ENCODE results near the gene NSG1. TPM values are rescaled to one million over a fixed set of nuclear protein-coding genes. Genes with fewer than 3 reads are reported as not detected.

Gene NSG1
- total and polyA plus RNA-seq, 2 of the 8 experiments (the other 6 are each of a cell fraction or from before 2014, with no cell fraction given), result 35.7 to 61.4 TPM

DNA sequence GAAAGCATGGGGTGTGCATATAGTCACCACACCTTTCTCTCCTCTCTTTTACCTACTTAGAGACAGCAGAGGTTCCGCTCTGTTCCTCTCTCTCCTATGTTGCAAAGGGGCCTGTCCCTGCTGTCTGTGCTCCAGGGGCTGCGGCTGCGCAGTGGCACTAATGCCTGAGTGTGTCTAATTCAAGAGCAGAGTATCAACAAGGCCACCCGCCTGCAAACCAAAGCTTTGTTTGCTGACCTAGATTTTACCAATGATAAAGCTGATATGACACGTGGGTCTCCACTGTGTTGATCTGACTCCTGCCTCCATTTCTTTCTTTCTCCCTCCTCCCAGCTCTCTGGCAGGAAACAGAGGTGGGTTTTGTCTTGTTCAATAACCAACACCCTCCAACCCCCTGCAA lies 74.9 kb downstream of the NSG1 start (continued):
- TF ChIP-seq GTF2F1 (IDR thresholded peaks at IDR 0.05; ENCODE audit: borderline replicate concordance, low read depth, low read length) (no peak), JUN (IDR thresholded peaks at IDR 0.05; ENCODE audit: low read depth, low read length) (no peak), HDAC2 (IDR thresholded peaks at IDR 0.05; ENCODE audit: borderline replicate concordance in 1 of 2, low read depth in 2 of 2, low read length in 2 of 2) (no peak), JUND (IDR thresholded peaks at IDR 0.05; ENCODE audit: low read length) (no peak)

Data from H1 (cell line).